Panc1 (cell line): Measurements from ENCODE around the gene COTL1.

Experiments
- CTCF ChIP-seq: fragments of 450-650 bp; IDR thresholded peaks from 2 replicates; pipeline ENCODE4 v1.5.1; 2017; ENCODE audit warnings: mild to moderate bottlenecking
- POLR2AphosphoS5 ChIP-seq: IDR thresholded peaks from 2 replicates; pipeline ENCODE4 v1.6.1; 2012; ENCODE audit warnings: mild to moderate bottlenecking, low read depth, low read length, moderate library complexity
- SIN3A ChIP-seq: IDR thresholded peaks from 2 replicates; pipeline ENCODE4 v1.6.1; 2012; ENCODE audit warnings: low read depth, mild to moderate bottlenecking, low read length, moderate library complexity, borderline replicate concordance; ENCODE audit not compliant: insufficient read depth
- TCF7L2 ChIP-seq: IDR thresholded peaks from 2 replicates; pipeline ENCODE4 v1.6.1; 2011; ENCODE audit warnings: mild to moderate bottlenecking, low read depth, low read length, inconsistent platforms

GRCh38 chr16:84550096-84550495 lies 67.8 kb downstream of the COTL1 start:
- TF ChIP-seq TCF7L2 (no peak), POLR2AphosphoS5 (no peak), CTCF (no peak), SIN3A (no peak)
